Thyroid gland (tissue), 4 donors: ENCODE data around the gene CACNB1.

Experiments
- CTCF ChIP-seq, 6 experiments: fragments of 200-600 bp in 3 of 6; fragments of 450-650 bp in 3 of 6; sonication (generic) in 3 of 6; IDR thresholded peaks; one replicate each; pipeline ENCODE4 v1.5.1; 2016 to 2019; ENCODE audit warnings: antibody characterized with exemption in 6 of 6, mild to moderate bottlenecking in 2 of 6, inconsistent platforms in 1 of 6, moderate library complexity in 1 of 6
- POLR2A ChIP-seq, 2 donors: fragments of 450-650 bp; IDR thresholded peaks; one replicate each; pipeline ENCODE4 v1.6.1; 2017; ENCODE audit warnings: antibody characterized with exemption in 2 of 2, mild to moderate bottlenecking in 2 of 2, moderate library complexity in 1 of 2

GRCh38 chr17:39170558-39170957 lies 26.9 kb downstream of the CACNB1 start:
- no peak for TF ChIP-seq CTCF (IDR thresholded peaks at IDR 0.05)
- no peak for TF ChIP-seq POLR2A (IDR thresholded peaks at IDR 0.05)
